HEK293 (cell line): ENCODE measurements around the gene EXD2.
A peak's percentile ranks its signal among the peaks of the same experiment; 100 is the strongest.

Experiments used
- CTCF ChIA-PET: fragments of 350-600 bp; formaldehyde crosslinking; extraction: SDS; loops from one replicate; lab custom pipeline; 2021; ENCODE audit warnings: antibody characterized with exemption; lab: Yijun Ruan, JAX
- POLR2A ChIA-PET: fragments of 300-600 bp; formaldehyde crosslinking; extraction: SDS; loops from one replicate; lab custom pipeline; 2020; ENCODE audit warnings: antibody characterized with exemption, inconsistent platforms; lab: Yijun Ruan, JAX
- H3K27ac ChIP-seq: fragments of 200-500 bp; sonication (Bioruptor generic); 2 replicates; pipeline ENCODE4 v1.5.1; 2014; ENCODE audit warnings: low read depth, low read length, control low read depth, inconsistent platforms; ENCODE audit errors: extremely low read depth
- H3K36me3 ChIP-seq, 2 experiments: fragments of 200-500 bp in 1 of 2; sonication (Bioruptor generic) in 1 of 2; 1 replicate in 1 of 2; 2 replicates in 1 of 2; pipeline ENCODE4 v1.5.1; 2014 to 2017; ENCODE audit warnings: inconsistent platforms in 2 of 2, low read length in 2 of 2; ENCODE audit not compliant: control insufficient read depth in 2 of 2, insufficient read depth in 1 of 2
- H3K4me1 ChIP-seq: fragments of 200-500 bp; sonication (Bioruptor generic); 2 replicates; pipeline ENCODE4 v1.5.1; 2014; ENCODE audit warnings: mild to moderate bottlenecking, low read length, inconsistent platforms; ENCODE audit not compliant: control insufficient read depth, insufficient read depth
- H3K4me3 ChIP-seq: 2 replicates; pipeline ENCODE4 v1.5.1; 2011; ENCODE audit warnings: low read depth, mild to moderate bottlenecking, control low read depth, low read length, moderate library complexity
- H3K9me3 ChIP-seq: fragments of 200-500 bp; sonication (Bioruptor generic); 2 replicates; pipeline ENCODE4 v1.5.1; 2014; ENCODE audit warnings: low read depth, low read length, inconsistent platforms; ENCODE audit not compliant: control insufficient read depth, insufficient read depth
- FEZF1 ChIP-seq: fragments of 450-650 bp; formaldehyde crosslinking; IDR thresholded peaks from 2 replicates; pipeline ENCODE4 v1.5.1; 2016; ENCODE audit warnings: missing biosample characterization, missing genetic modification characterization
- KLF9 ChIP-seq: fragments of 450-650 bp; formaldehyde crosslinking; IDR thresholded peaks from 2 replicates; pipeline ENCODE4 v1.5.1; 2016; ENCODE audit warnings: missing biosample characterization, missing genetic modification characterization, low read depth
- OSR2 ChIP-seq: fragments of 450-650 bp; formaldehyde crosslinking; IDR thresholded peaks from 2 replicates; pipeline ENCODE4 v1.5.1; 2016; ENCODE audit warnings: missing biosample characterization, missing genetic modification characterization
- PRDM6 ChIP-seq: fragments of 450-650 bp; formaldehyde crosslinking; IDR thresholded peaks from 2 replicates; pipeline ENCODE4 v1.5.1; 2017; ENCODE audit warnings: missing biosample characterization, missing genetic modification characterization
- TCF7L2 ChIP-seq: IDR thresholded peaks from 2 replicates; pipeline ENCODE4 v1.6.1; 2011; ENCODE audit warnings: low read depth, mild to moderate bottlenecking, inconsistent platforms, low read length, moderate library complexity, borderline replicate concordance
- WT1 ChIP-seq: fragments of 450-650 bp; formaldehyde crosslinking; IDR thresholded peaks from 2 replicates; pipeline ENCODE4 v1.5.1; 2016; ENCODE audit warnings: missing biosample characterization, missing genetic modification characterization
- YY2 ChIP-seq: fragments of 450-650 bp; formaldehyde crosslinking; IDR thresholded peaks from 2 replicates; pipeline ENCODE4 v1.5.1; 2016; ENCODE audit warnings: missing biosample characterization, missing genetic modification characterization
- ZBTB11 ChIP-seq: fragments of 450-650 bp; formaldehyde crosslinking; conservative IDR thresholded peaks from 2 replicates; pipeline ENCODE4 v1.5.1; 2016; ENCODE audit warnings: low read depth, missing biosample characterization, missing genetic modification characterization
- ZBTB17 ChIP-seq: fragments of 450-650 bp; formaldehyde crosslinking; IDR thresholded peaks from 2 replicates; pipeline ENCODE4 v1.5.1; 2016; ENCODE audit warnings: missing biosample characterization, missing genetic modification characterization
- ZBTB48 ChIP-seq: fragments of 450-650 bp; formaldehyde crosslinking; IDR thresholded peaks from 2 replicates; pipeline ENCODE4 v1.5.1; 2016; ENCODE audit warnings: missing biosample characterization, missing genetic modification characterization
- ZNF10 ChIP-seq: fragments of 450-650 bp; formaldehyde crosslinking; IDR thresholded peaks from 2 replicates; pipeline ENCODE4 v1.5.1; 2017; ENCODE audit warnings: missing biosample characterization, missing genetic modification characterization
- ZNF133 ChIP-seq: fragments of 450-650 bp; formaldehyde crosslinking; IDR thresholded peaks from 2 replicates; pipeline ENCODE4 v1.5.1; 2016; ENCODE audit warnings: missing biosample characterization, missing genetic modification characterization
- ZNF148 ChIP-seq: fragments of 450-650 bp; formaldehyde crosslinking; IDR thresholded peaks from 2 replicates; pipeline ENCODE4 v1.5.0; 2017; ENCODE audit warnings: missing biosample characterization, missing genetic modification characterization, borderline replicate concordance
- ZNF157 ChIP-seq: fragments of 450-650 bp; formaldehyde crosslinking; IDR thresholded peaks from 2 replicates; pipeline ENCODE4 v1.5.1; 2016; ENCODE audit warnings: missing biosample characterization, missing genetic modification characterization
- ZNF16 ChIP-seq: fragments of 450-650 bp; formaldehyde crosslinking; IDR thresholded peaks from 2 replicates; pipeline ENCODE4 v1.5.1; 2016; ENCODE audit warnings: low read depth, missing biosample characterization, missing genetic modification characterization
- ZNF223 ChIP-seq: fragments of 450-650 bp; formaldehyde crosslinking; IDR thresholded peaks from 2 replicates; pipeline ENCODE4 v1.5.1; 2016; ENCODE audit warnings: missing biosample characterization, missing genetic modification characterization
- ZNF341 ChIP-seq: fragments of 450-650 bp; formaldehyde crosslinking; IDR thresholded peaks from 2 replicates; pipeline ENCODE4; 2016; ENCODE audit warnings: low read depth, missing biosample characterization, missing genetic modification characterization
- ZNF426 ChIP-seq: fragments of 450-650 bp; formaldehyde crosslinking; IDR thresholded peaks from 2 replicates; pipeline ENCODE4 v1.5.1; 2017; ENCODE audit warnings: missing biosample characterization, missing genetic modification characterization, mild to moderate bottlenecking, inconsistent platforms, moderate library complexity
- ZNF433 ChIP-seq: fragments of 450-650 bp; formaldehyde crosslinking; IDR thresholded peaks from 2 replicates; pipeline ENCODE4 v1.5.1; 2016; ENCODE audit warnings: missing biosample characterization, missing genetic modification characterization, low read depth
- ZNF530 ChIP-seq: fragments of 450-650 bp; formaldehyde crosslinking; IDR thresholded peaks from 2 replicates; pipeline ENCODE4 v1.5.1; 2016; ENCODE audit warnings: low read depth, missing biosample characterization, missing genetic modification characterization
- ZNF561 ChIP-seq: fragments of 450-650 bp; IDR thresholded peaks from 2 replicates; pipeline ENCODE4 v1.5.1; 2018; ENCODE audit warnings: missing biosample characterization, missing genetic modification characterization, borderline replicate concordance
- ZNF571 ChIP-seq: fragments of 450-650 bp; formaldehyde crosslinking; IDR thresholded peaks from 2 replicates; pipeline ENCODE4 v1.5.0; 2017; ENCODE audit warnings: missing biosample characterization, missing genetic modification characterization
- ZNF585B ChIP-seq: fragments of 450-650 bp; formaldehyde crosslinking; IDR thresholded peaks from 2 replicates; pipeline ENCODE4 v1.5.1; 2016; ENCODE audit warnings: missing biosample characterization, missing genetic modification characterization
- ZNF600 ChIP-seq: fragments of 450-650 bp; formaldehyde crosslinking; IDR thresholded peaks from 2 replicates; pipeline ENCODE4 v1.5.1; 2016; ENCODE audit warnings: missing biosample characterization, missing genetic modification characterization
- ZNF639 ChIP-seq: fragments of 450-650 bp; formaldehyde crosslinking; IDR thresholded peaks from 2 replicates; pipeline ENCODE4 v1.5.1; 2016; ENCODE audit warnings: missing biosample characterization, missing genetic modification characterization
- ZNF660 ChIP-seq: fragments of 450-650 bp; IDR thresholded peaks from 2 replicates; pipeline ENCODE4 v1.5.1; 2018; ENCODE audit warnings: missing biosample characterization, mild to moderate bottlenecking, missing genetic modification characterization
- ZSCAN4 ChIP-seq: fragments of 450-650 bp; formaldehyde crosslinking; IDR thresholded peaks from 2 replicates; pipeline ENCODE4 v1.5.1; 2017; ENCODE audit warnings: missing biosample characterization, missing genetic modification characterization

The EXD2 gene

GRCh38 chr14:69208666-69209065 is 17.4 kb downstream of the EXD2 start (continued):
- TF ChIP-seq ZBTB11 (tag by site-specific recombination) (no peak), ZNF660 (no peak)

GRCh38 chr14:69214393-69214792 is 23.1 kb downstream of the EXD2 start:
- CTCF ChIA-PET: interaction anchor here (0.6 to 1.0 kb wide), 2 partner anchors 13 to 101 kb away, joined by 3 to 5 read pairs; no protein-coding TSS in a partner anchor
- TF ChIP-seq ZNF148 (no peak), ZNF561 (tag by site-specific recombination) (0 out of 2 replicates have a peak, but pooled peaks have one; percentile 22), ZSCAN4 (tag by site-specific recombination) (no peak), ZNF157 (tag by site-specific recombination) (no peak), ZNF639 (no peak), ZNF16 (tag by site-specific recombination) (no peak), WT1 (tag by site-specific recombination) (peak; percentile 24; the same call in 1 of the 2 replicates), ZNF10 (tag by site-specific recombination) (no peak), ZNF530 (no peak), KLF9 (no peak), ZNF433 (tag by site-specific recombination) (no peak), ZNF571 (tag by site-specific recombination) (no peak), ZNF223 (tag by site-specific recombination) (no peak), ZNF600 (tag by site-specific recombination) (no peak), ZBTB48 (tag by site-specific recombination) (no peak), ZNF341 (tag by site-specific recombination) (no peak), ZNF426 (tag by site-specific recombination) (no peak), TCF7L2 (0 out of 2 replicates have a peak, but pooled peaks have one; percentile 32), ZBTB17 (tag by site-specific recombination) (no peak), ZNF133 (tag by site-specific recombination) (no peak), OSR2 (tag by site-specific recombination) (peak; percentile 14; the same call in 1 of the 2 replicates), ZNF585B (no peak), YY2 (tag by site-specific recombination) (no peak), FEZF1 (tag by site-specific recombination) (peak; percentile 83), PRDM6 (tag by site-specific recombination) (peak; percentile 91)
- TF ChIP-seq, all 188 proteins: peak for 6
- H3K9me3 ChIP-seq: no peaks in the 10 kb centered on the region
- peaks cover 5% of the 10 kb centered on the region; the same call in 1 of the 2 replicates for H3K4me1 ChIP-seq
- H3K36me3 ChIP-seq: peaks cover 18 to 24% of the 10 kb centered on the region in 2 experiments; a peak in 2 of 3 replicates
- H3K4me3 ChIP-seq: no peak overlapping the region
- POLR2A ChIA-PET: no interaction called here
- H3K27ac ChIP-seq: no peak overlapping the region
